Stomach smooth muscle (tissue), 2 donors: ENCODE results near the gene CYTL1.
"Not testable (repeated sequence)": the region's sequence is repeated elsewhere in the genome, so short reads cannot be mapped to it uniquely, and the experiment has no call there.

Experiments
- H3K27ac ChIP-seq: one replicate; pipeline ENCODE4 v1.7.0; 2013; ENCODE audit warnings: mild to moderate bottlenecking, low read length, inconsistent platforms
- H3K27me3 ChIP-seq, 2 donors: one replicate each; pipeline ENCODE4 v1.7.0; 2013; ENCODE audit warnings: low read length in 2 of 2; ENCODE audit not compliant: insufficient read depth in 2 of 2, control insufficient read depth in 1 of 2
- H3K36me3 ChIP-seq, 2 donors: one replicate each; pipeline ENCODE4 v1.7.0; 2013; ENCODE audit warnings: low read length in 2 of 2; ENCODE audit not compliant: control insufficient read depth in 2 of 2, insufficient read depth in 2 of 2
- H3K4me1 ChIP-seq: one replicate; pipeline ENCODE4 v1.7.0; 2013; ENCODE audit warnings: low read length; ENCODE audit not compliant: control insufficient read depth, insufficient read depth
- H3K4me3 ChIP-seq, 2 donors: one replicate each; pipeline ENCODE4 v1.7.0; 2013; ENCODE audit warnings: low read length in 2 of 2
- H3K9ac ChIP-seq, 2 donors: one replicate each; pipeline ENCODE4 v1.7.0; 2013; ENCODE audit warnings: low read length in 2 of 2, mild to moderate bottlenecking in 1 of 2
- H3K9me3 ChIP-seq, 2 donors: one replicate each; pipeline ENCODE4 v1.7.0; 2013; ENCODE audit warnings: low read length in 2 of 2; ENCODE audit not compliant: control insufficient read depth in 2 of 2
- donor health status: healthy.
- donor health status: Pancreatic carcinoma.

The CYTL1 gene

GRCh38 chr4:5003372-5003857 lies 15.8 kb downstream of the CYTL1 start:
- Histone ChIP-seq H3K9ac (no peak overlapping the region), H3K27ac (no peak overlapping the region), H3K36me3 (no peaks in the 10 kb centered on the region), H3K4me1 (no peaks in the 10 kb centered on the region), H3K9me3 (no peaks in the 10 kb centered on the region), H3K4me3 (no peak overlapping the region), H3K27me3 (peaks cover 4 to 8% of the 10 kb centered on the region in 2 donors)

DNA sequence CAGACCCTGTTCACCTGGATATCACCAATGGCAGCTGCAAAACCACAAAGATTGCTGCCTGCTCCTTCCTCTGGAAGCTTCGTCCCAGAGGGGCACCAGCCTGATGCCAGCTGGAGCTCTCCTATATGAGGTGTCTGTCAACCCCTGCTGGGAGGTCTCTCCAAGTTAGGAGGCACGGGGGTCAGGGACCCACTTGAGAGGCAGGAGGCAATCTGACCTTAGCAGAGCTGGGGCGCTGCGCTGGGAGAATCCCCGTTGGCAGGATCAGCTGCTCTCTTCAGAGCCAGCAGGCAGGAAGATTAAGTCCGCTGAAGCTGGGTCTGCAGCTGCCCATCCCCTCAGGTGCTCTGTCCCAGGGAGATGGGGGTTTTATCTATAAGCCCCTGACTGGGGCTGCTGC lies 17.6 kb downstream of the CYTL1 start:
- H3K27me3 ChIP-seq, H3K27ac ChIP-seq, H3K4me1 ChIP-seq: not testable (repeated sequence)

DNA sequence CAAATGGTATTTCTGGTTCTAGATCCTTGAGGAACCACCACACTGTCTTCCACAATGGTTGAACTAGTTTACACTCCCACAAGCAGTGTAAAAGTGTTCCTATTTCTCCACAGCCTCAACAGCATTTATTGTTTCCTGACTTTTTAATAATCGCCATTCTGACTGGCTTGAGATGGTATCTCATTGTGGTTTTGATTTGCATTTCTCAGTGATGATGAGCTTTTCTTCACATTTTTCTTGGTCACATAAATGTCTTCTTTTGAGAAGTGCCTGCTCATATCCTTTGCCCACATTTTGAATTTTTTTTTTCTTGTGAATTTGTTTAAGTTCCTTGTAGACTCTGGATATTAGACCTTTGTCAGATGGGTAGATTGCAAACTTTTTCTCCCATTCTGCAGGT lies 22.3 kb downstream of the CYTL1 start:
- not testable (repeated sequence) for H3K9ac ChIP-seq, H3K36me3 ChIP-seq, H3K27ac ChIP-seq, H3K27me3 ChIP-seq, H3K9me3 ChIP-seq, H3K4me3 ChIP-seq
- peaks cover 23% of the 10 kb centered on the region for H3K4me1 ChIP-seq

More for the DNA sequence above, 17.6 kb downstream of the CYTL1 start:
- H3K36me3 ChIP-seq, H3K9ac ChIP-seq, H3K4me3 ChIP-seq, H3K9me3 ChIP-seq: not testable (repeated sequence)

DNA sequence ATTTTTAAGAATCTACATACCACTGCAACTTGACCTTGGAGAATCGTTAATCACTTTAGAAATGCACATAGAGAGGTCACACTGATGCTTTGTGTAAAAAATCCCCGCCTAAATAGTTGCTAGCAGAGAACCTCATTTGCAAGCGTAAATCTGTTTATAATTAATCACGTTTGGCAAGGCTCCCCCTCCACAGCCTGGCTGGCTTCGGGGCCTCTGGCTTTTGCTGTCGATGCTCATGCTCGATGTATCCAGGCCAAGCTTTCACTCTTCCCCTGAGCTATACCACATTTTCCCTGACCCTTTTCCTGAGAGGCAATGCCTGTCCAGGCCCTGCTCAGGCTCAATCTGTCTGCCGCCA lies 23.4 kb downstream of the CYTL1 start:
- H3K36me3 ChIP-seq: no peaks in the 10 kb centered on the region
- no peak overlapping the region for H3K27ac ChIP-seq
- H3K9ac ChIP-seq: no peak overlapping the region
- H3K9me3 ChIP-seq: no peaks in the 10 kb centered on the region
- no peaks in the 10 kb centered on the region for H3K27me3 ChIP-seq
- H3K4me3 ChIP-seq: no peak overlapping the region
- H3K4me1 ChIP-seq: peaks cover 33% of the 10 kb centered on the region

DNA sequence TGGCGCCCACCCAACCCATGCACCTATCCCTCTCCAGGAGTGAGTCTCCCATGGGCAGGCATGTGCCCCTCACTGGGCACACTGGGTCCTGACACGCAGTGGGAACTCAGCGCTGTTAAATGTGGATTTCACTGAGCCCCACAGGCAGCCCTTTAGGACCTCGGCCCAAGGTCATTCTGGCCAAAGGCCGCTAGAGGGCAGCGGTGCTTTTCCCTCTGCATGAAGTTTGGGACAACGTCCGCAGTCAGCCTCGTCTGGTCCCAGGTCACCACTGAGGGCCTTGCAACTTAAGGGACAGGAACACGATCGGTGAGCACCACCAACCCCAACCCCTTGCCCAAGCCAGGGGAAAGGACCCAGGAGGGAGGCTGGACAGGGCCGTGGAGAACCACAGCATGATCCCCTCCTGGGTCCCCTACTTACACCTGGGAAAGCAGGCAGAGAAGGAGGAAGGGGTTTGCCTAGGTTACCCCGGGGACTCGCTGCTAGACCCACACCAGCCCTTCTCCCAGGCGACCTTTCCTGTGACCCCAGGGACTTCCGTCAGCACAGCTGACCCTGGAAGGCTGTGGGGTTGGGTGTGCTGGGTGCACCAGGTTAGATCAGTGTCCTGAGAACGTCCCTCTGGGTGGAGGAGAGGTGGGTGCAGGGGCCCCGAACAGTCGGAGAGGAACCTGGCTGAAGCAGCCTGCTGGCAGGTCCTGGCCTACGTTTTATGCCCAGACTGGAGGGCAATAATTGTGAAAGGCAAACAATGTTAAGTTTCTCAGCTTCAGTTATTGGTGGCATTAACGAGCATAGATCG lies 24.0 kb downstream of the CYTL1 start:
- Histone ChIP-seq H3K9ac (no peak overlapping the region), H3K9me3 (no peaks in the 10 kb centered on the region), H3K36me3 (no peaks in the 10 kb centered on the region), H3K4me1 (peaks cover 39% of the 10 kb centered on the region), H3K27ac (no peak overlapping the region), H3K4me3 (peak overlapping the region in 1 of 2 donors; percentile 35), H3K27me3 (no peaks in the 10 kb centered on the region)

- no peak overlapping the region for H3K27ac ChIP-seq
- H3K9me3 ChIP-seq: no peaks in the 10 kb centered on the region
- H3K36me3 ChIP-seq: no peaks in the 10 kb centered on the region
- H3K4me1 ChIP-seq: peaks cover 44% of the 10 kb centered on the region
- no peak overlapping the region for H3K9ac ChIP-seq
- H3K4me3 ChIP-seq: peak overlapping the region in 1 of 2 donors; percentile 35
- H3K27me3 ChIP-seq: no peaks in the 10 kb centered on the region
These were observed 24.8 kb downstream of the CYTL1 start for GRCh38 chr4:4994312-4995097.

- no peaks in the 10 kb centered on the region for H3K36me3 ChIP-seq
- no peak overlapping the region for H3K9ac ChIP-seq
- H3K27ac ChIP-seq: no peak overlapping the region
- H3K4me1 ChIP-seq: peaks cover 44% of the 10 kb centered on the region
- no peaks in the 10 kb centered on the region for H3K9me3 ChIP-seq
- H3K27me3 ChIP-seq: no peaks in the 10 kb centered on the region
- no peak overlapping the region for H3K4me3 ChIP-seq
These were observed 26.4 kb downstream of the CYTL1 start for GRCh38 chr4:4992833-4993232.

DNA sequence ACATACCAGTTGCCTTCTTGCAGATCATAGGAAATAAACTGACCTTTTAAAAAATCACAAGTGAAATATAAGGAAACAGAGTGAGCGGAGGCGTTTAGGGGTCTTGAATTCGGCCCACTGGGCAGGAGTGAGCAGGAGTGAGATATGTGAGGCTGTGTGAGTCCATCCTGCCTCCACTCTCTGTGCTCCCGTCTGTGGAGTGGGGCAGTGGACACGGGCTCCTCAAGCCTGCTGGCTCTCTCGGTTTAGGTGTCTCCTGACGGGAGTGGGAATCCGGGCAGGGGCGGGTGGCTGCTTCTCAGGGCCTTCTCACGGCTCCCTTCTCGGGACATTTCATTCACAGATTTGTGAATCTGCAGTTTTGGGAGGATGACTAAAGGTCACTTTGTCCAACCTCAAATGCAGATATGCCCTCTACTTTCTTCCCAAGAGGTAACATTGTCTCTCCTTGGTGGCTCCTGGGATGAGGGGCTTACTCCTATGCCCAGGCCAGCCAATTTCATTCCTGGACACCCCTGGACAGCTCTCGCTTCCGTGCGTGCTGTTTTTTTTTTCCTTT lies 27.6 kb downstream of the CYTL1 start:
- Histone ChIP-seq H3K9me3 (no peaks in the 10 kb centered on the region), H3K27ac (peak overlapping the region; percentile 78), H3K9ac (peak overlapping the region; percentile 43 to 54), H3K27me3 (no peaks in the 10 kb centered on the region), H3K36me3 (no peaks in the 10 kb centered on the region), H3K4me1 (peaks cover 44% of the 10 kb centered on the region), H3K4me3 (peak overlapping the region in 1 of 2 donors; percentile 29)

- no peaks in the 10 kb centered on the region for H3K27me3 ChIP-seq
- no peaks in the 10 kb centered on the region for H3K36me3 ChIP-seq
- no peaks in the 10 kb centered on the region for H3K9me3 ChIP-seq
- H3K27ac ChIP-seq: peak overlapping the region; percentile 78
- H3K4me1 ChIP-seq: peaks cover 44% of the 10 kb centered on the region
- peak overlapping the region; percentile 43 to 54 for H3K9ac ChIP-seq
- peak overlapping the region in 1 of 2 donors; percentile 29 for H3K4me3 ChIP-seq
These were observed 28.3 kb downstream of the CYTL1 start for GRCh38 chr4:4990857-4991540.

- H3K36me3 ChIP-seq: no peaks in the 10 kb centered on the region
- peak overlapping the region; percentile 78 for H3K27ac ChIP-seq
- H3K9ac ChIP-seq: no peak overlapping the region
- H3K4me3 ChIP-seq: no peak overlapping the region
- peaks cover 40% of the 10 kb centered on the region for H3K4me1 ChIP-seq
- no peaks in the 10 kb centered on the region for H3K27me3 ChIP-seq
- no peaks in the 10 kb centered on the region for H3K9me3 ChIP-seq
These were observed 28.9 kb downstream of the CYTL1 start for GRCh38 chr4:4990329-4990728.
